Fibroblast of lung (primary cell): ENCODE data around the gene ULBP1.

Experiments used
- CTCF ChIP-seq, 2 donors: IDR thresholded peaks in 1 of 2; conservative IDR thresholded peaks in 1 of 2; 1 replicate in 1 of 2; 2 replicates in 1 of 2; pipeline ENCODE4 v1.5.1; 2011 to 2012; ENCODE audit warnings: low read length in 2 of 2, control low read depth in 1 of 2, inconsistent platforms in 1 of 2, low read depth in 1 of 2, mild to moderate bottlenecking in 1 of 2
- EZH2 ChIP-seq: IDR thresholded peaks from 2 replicates; pipeline ENCODE4 v1.5.1; 2012; ENCODE audit warnings: low read length, control low read depth, mild to moderate bottlenecking; ENCODE audit errors: missing control alignments

DNA sequence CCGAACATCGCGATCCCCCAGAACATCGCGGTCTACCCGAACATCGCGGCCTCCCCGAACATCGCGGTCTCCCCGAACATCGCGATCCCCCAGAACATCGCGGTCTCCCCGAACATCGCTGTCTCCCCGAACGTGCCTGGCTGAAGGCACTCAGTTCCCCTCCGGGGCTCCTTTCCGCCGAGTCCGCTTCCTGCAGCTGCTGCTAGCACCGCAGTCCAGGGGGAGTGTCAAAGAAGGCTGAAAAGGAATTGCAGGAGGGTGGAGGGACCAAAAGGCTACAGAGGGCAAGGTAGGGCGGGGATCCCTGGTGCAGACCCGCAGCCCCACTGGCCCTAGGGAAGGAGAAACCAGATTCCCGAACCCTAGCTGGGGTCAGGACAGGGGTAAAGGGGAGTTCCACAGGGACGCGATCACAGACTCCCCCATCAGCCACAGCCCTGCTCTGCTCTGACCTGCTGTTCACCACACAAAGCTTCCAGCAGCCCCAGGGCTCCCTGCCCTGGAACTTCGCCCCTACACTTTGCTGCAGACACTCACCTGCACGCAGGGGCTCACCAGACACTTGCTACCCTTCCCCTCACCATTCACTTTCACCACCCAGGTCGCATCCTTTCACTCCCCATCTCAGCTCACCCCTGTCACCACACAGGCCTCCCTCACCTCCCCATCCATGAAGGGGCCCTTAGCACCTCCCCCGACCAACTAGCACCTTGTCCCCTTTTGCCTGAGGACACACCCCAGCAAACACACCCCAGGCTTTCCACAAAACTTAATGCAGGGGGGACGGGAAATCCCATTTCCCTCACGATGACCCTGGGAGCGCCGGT lies 1.7 kb downstream of the ULBP1 start:
- TF ChIP-seq EZH2 (peak; percentile 81), CTCF (conservative IDR thresholded peaks at IDR 0.05 in 1 of 2, IDR thresholded peaks at IDR 0.05 in 1 of 2; ENCODE audit: low read depth in 1 of 2, low read length in 2 of 2) (no peak)
